HL-60 (cell line): ENCODE measurements around the gene TENM3.

ENCODE experiments used
- DNase-seq, 2 experiments: peaks; one replicate each; pipeline ENCODE4 v3.0.0-alpha.2; 2010 to 2020; ENCODE audit warnings: low read depth in 1 of 2, low spot score in 1 of 2
- H3K27ac ChIP-seq: fragments of 250-450 bp; sonication (Bioruptor Pico); replicated peaks from 2 replicates; pipeline ENCODE4 v1.5.1; 2020; ENCODE audit warnings: mild to moderate bottlenecking, moderate library complexity
- H3K27me3 ChIP-seq: fragments of 250-450 bp; sonication (Bioruptor Pico); 2 replicates; pipeline ENCODE4 v1.5.1; 2021; ENCODE audit warnings: mild to moderate bottlenecking, moderate library complexity; ENCODE audit not compliant: insufficient read depth, poor library complexity, severe bottlenecking
- H3K4me3 ChIP-seq: replicated peaks from 2 replicates; pipeline ENCODE4 v1.5.1; 2011; ENCODE audit warnings: mild to moderate bottlenecking, control low read depth, low read length; ENCODE audit not compliant: insufficient read depth
- CTCF ChIP-seq: IDR thresholded peaks from one replicate; pipeline ENCODE4 v1.5.1; 2011; ENCODE audit warnings: low read length, control low read depth, inconsistent platforms; ENCODE audit not compliant: insufficient read depth
- GABPA ChIP-seq: IDR thresholded peaks from 2 replicates; pipeline ENCODE4 v1.6.1; 2012; ENCODE audit warnings: low read depth
- POLR2AphosphoS5 ChIP-seq: IDR thresholded peaks from 2 replicates; pipeline ENCODE4 v1.6.1; 2012; ENCODE audit warnings: low read depth
- REST ChIP-seq: IDR thresholded peaks from 2 replicates; pipeline ENCODE4 v1.6.1; 2012; ENCODE audit warnings: low read depth; ENCODE audit not compliant: insufficient replicate concordance
- SPI1 ChIP-seq: IDR thresholded peaks from 2 replicates; pipeline ENCODE4 v1.6.1; 2012; ENCODE audit warnings: low read depth, mild to moderate bottlenecking, borderline replicate concordance

Gene TENM3

GRCh38 chr4:182400790-182401189 lies 157.6 kb downstream of the TENM3 start:
- H3K4me3 ChIP-seq, result no peak overlapping the region
- no peak for TF ChIP-seq POLR2AphosphoS5
- TF ChIP-seq SPI1, result no peak
- no peak for TF ChIP-seq CTCF
- no peak for TF ChIP-seq GABPA
- TF ChIP-seq REST, result no peak
- no peak overlapping the region for H3K27ac ChIP-seq
- no peak for DNase-seq
- H3K27me3 ChIP-seq, result no peaks in the 10 kb centered on the region

- Histone ChIP-seq H3K4me3 (no peak overlapping the region), H3K27me3 (no peaks in the 10 kb centered on the region), H3K27ac (no peak overlapping the region)
- DNase-seq, result no peak
- no peak for TF ChIP-seq SPI1
- no peak for TF ChIP-seq CTCF
- TF ChIP-seq POLR2AphosphoS5, result no peak
- TF ChIP-seq GABPA, result no peak
- TF ChIP-seq REST, result no peak
Observed at GRCh38 chr4:182404376-182404775, 161.2 kb downstream of the TENM3 start.

- H3K27ac ChIP-seq, result no peak overlapping the region
- H3K27me3 ChIP-seq, result no peaks in the 10 kb centered on the region
- H3K4me3 ChIP-seq, result no peak overlapping the region
- TF ChIP-seq CTCF (no peak), SPI1 (no peak), POLR2AphosphoS5 (no peak), GABPA (no peak), REST (no peak)
- DNase-seq, result no peak
Observed at GRCh38 chr4:182405087-182405486, 161.9 kb downstream of the TENM3 start.
